WTC11 (cell line): ENCODE data around the gene LRRTM1.

Experiments used
- CREB1 ChIP-seq: sonication (generic); formaldehyde crosslinking; IDR thresholded peaks from 2 replicates; pipeline ENCODE4 v1.8.0; 2023; ENCODE audit warnings: mild to moderate bottlenecking, missing genetic modification reagents
- NFE2L1 ChIP-seq: sonication (generic); formaldehyde crosslinking; IDR thresholded peaks from 2 replicates; pipeline ENCODE4 v1.8.1; 2023; ENCODE audit warnings: missing genetic modification reagents
- TF ChIP-seq, protein P1 (sequence below): fragments of 250-450 bp; sonication (Bioruptor Pico); IDR thresholded peaks from 2 replicates; pipeline ENCODE4 v2.1.2; 2022; ENCODE audit warnings: mild to moderate bottlenecking, moderate library complexity
- TF ChIP-seq, protein P2 (sequence below): sonication (generic); formaldehyde crosslinking; IDR thresholded peaks from 2 replicates; pipeline ENCODE4 v1.8.1; 2023; ENCODE audit warnings: mild to moderate bottlenecking, missing genetic modification reagents, borderline replicate concordance

DNA sequence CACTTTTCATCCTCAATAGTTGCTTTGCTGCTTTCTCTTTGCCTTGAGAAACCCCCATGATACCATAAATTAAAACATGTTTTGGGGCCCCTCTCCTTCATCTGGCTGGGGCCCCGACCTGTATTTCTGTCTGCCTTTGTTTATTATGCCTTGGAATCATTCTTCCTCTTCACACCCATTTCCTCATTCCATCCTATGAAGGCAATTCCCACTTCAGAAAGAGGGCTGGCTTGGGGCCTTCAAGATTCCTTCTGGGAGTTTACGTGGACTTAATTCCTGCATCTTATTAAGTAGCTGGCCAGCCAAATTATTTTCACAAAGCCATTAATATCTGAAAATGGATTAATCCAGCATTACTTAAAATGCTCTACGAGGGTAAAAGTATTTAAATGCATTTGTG is 6.8 kb upstream of the LRRTM1 start:
- TF ChIP-seq CREB1 = no peak
- TF ChIP-seq NFE2L1 (CRISPR knock-in tag) = no peak
- TF ChIP-seq, protein P1, sequence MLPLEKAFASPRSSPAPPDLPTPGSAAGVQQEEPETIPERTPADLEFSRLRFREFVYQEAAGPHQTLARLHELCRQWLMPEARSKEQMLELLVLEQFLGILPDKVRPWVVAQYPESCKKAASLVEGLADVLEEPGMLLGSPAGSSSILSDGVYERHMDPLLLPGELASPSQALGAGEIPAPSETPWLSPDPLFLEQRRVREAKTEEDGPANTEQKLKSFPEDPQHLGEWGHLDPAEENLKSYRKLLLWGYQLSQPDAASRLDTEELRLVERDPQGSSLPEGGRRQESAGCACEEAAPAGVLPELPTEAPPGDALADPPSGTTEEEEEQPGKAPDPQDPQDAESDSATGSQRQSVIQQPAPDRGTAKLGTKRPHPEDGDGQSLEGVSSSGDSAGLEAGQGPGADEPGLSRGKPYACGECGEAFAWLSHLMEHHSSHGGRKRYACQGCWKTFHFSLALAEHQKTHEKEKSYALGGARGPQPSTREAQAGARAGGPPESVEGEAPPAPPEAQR (CRISPR knock-in tag) = no peak
- TF ChIP-seq, protein P2, sequence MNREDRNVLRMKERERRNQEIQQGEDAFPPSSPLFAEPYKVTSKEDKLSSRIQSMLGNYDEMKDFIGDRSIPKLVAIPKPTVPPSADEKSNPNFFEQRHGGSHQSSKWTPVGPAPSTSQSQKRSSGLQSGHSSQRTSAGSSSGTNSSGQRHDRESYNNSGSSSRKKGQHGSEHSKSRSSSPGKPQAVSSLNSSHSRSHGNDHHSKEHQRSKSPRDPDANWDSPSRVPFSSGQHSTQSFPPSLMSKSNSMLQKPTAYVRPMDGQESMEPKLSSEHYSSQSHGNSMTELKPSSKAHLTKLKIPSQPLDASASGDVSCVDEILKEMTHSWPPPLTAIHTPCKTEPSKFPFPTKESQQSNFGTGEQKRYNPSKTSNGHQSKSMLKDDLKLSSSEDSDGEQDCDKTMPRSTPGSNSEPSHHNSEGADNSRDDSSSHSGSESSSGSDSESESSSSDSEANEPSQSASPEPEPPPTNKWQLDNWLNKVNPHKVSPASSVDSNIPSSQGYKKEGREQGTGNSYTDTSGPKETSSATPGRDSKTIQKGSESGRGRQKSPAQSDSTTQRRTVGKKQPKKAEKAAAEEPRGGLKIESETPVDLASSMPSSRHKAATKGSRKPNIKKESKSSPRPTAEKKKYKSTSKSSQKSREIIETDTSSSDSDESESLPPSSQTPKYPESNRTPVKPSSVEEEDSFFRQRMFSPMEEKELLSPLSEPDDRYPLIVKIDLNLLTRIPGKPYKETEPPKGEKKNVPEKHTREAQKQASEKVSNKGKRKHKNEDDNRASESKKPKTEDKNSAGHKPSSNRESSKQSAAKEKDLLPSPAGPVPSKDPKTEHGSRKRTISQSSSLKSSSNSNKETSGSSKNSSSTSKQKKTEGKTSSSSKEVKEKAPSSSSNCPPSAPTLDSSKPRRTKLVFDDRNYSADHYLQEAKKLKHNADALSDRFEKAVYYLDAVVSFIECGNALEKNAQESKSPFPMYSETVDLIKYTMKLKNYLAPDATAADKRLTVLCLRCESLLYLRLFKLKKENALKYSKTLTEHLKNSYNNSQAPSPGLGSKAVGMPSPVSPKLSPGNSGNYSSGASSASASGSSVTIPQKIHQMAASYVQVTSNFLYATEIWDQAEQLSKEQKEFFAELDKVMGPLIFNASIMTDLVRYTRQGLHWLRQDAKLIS (CRISPR knock-in tag) = no peak
